GM19328 (cell line): ENCODE results near the gene REL.
A peak's percentile ranks its signal among the peaks of the same experiment; 100 is the strongest.

Experiments
- ATAC-seq: cut with Tn5 transposase; IDR thresholded peaks from one replicate; pipeline ENCODE4 v1.9.1; 2021; ENCODE audit warnings: mild to moderate bottlenecking, moderate library complexity; ENCODE audit not compliant: unreplicated experiment

Gene REL

DNA sequence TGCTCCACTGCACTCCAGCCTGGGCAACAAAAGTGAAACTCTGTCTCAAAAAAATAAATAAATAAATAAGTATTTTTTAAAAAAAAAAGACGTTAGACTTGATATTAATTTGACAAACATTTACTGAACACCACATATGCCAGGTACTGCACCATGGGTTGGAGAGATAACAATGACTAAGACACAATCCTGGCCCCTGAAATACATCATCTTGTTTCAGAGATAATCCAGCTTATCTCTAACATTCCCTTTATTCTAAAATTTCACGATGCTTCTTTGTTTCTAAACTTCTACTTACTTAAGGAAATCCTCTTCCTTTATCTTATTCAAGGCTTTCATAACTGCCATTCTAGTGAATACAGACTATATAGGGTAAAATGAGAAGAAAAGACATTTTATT lies 81.2 kb downstream of the REL start:
- no peak for ATAC-seq

DNA sequence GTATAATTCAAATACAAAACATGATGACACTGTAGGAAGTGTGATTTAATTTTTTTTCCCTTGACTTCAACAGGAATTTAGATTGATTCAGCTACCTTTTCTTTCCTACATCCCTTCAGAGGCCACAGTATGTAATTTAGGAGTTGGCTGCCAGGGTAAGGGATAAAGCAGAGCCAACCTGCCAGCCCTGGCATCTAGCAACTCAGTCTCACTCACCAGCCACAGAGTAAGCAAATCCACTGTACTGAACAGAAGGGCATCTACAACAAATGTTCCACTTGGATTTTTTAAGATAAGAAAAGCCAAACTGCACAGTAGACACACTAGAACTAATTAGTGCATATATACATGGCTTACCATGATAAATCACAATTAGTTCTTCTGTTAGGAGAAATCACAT lies 81.8 kb downstream of the REL start:
- no peak for ATAC-seq

DNA sequence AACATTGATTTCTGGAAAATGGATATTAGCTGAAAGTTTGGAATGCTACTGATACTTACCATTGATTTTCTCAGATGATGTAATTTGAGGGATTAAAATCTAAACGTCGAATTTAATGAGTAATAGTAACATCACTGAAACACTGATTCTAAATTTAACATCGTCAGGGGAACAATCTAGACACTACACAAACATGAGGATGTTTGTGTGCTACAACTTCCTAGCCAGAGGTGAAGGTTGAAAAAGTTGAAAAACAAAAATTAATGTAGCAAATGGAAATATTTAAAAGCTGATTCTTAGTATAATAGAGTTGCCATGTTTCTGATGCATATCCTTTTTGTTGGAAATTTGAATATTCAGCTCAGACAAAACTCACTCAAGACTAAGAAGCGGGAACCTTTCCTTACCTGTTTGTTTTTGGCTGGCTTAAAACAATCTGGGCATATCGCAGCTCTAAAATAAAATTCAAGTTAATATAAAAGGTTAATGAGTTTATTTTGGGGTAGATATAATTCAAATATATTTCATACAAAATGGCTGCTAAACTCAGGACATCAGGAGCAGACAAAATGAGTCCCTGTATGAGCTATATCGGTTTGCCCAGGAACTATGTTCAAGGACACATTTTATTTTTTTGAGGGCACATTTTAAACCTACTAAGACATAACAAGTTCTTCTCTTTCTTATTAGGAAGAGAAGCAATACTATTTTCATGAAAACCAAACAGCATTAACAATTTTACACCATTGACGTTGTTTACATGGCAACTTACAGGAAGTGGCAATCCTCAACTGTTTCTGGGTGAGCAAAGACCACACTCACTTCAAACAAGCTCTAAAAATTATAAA lies 83.5 kb downstream of the REL start:
- no peak for ATAC-seq

DNA sequence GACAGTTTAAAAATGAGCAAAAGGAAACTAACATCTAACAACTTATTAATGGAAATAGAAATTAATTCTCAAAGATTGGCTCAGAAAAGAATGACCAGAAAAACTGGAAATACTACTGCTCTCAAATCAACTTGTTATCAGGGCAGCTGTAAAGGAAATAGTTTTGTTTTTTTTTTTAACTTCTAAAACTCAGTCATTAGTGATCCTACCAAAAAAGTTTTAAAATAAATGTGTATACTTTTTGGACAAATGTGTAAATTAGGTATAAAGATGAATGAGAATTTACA lies 84.1 kb downstream of the REL start:
- no peak for ATAC-seq

DNA sequence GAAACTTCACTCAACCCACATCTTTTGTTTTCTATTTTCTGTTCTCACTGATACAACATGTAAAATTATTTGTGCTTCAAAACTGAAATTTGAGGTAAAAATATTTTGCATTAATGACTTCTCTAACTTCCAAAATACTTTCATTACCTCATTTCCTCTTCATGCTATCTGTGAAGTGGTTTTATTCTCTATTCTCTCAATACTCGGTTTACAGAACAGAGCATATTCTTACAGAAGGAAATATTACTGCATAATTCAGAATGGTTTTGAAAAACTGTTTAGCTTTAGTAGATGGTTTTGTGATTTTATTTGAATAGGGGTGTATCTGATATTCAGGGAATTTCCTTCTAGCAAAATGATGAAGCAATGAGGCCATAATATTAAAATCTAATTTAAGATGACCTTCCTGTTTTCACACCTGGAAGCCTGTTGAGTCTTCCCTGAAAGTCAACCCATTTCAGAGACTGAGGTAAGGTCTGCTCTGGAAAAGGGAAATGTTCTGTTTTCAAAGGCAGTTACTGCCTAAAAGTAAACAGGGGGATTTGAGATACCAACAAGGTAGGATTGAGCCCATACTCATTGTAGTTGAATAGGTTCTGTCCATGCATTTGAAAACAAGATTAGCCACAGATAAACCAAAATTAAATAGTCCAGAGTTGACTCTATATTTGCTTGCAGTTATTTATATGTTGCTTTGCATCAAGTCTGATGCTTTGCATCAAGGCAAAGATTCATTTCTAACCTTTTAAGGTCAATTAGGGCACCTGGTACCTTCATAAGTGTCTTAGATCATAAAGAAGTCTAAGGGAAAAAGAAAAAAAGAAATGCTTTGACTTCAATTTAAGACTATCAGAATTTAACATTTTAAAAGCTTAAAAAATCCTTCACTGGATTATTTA lies 85.4 kb downstream of the REL start:
- ATAC-seq, result peak; percentile 45

DNA sequence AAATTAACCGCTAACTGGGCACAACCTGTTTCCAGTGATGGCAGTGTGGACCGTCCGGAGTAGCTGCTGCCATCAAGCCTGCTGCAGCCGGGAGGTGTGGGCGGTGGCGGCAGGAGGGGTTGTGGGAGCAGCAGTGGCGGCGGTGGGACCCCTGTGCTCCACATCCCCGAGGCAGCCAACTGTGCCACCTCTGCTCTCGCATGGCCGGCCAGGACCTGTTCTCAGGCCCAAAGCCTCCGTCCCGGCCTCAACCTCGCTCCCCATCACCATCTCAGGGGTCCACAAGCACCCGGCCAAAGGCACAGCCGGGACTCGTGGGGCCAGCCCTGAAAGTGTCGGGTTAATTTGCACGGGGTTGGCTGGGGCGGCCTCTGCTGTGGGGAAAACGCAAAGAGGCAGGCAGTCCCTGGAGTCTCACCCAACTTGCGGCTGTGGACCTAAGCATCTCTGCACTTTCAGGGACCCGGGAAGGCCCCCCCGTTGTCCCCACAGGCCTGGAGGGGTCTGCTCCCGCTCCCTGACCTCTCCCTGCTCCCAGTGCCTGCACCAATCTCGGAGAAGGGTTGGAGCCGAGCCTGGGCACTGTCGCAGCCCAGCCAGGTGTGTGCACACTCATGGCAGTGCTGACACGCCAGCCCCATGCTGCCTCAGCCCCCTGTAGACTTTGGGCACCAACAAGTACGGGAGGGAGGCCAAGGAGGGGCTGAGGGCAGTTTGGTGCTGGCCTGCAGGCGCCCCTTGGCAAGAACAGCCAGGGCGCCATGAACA lies 91.7 kb downstream of the REL start:
- no peak for ATAC-seq

DNA sequence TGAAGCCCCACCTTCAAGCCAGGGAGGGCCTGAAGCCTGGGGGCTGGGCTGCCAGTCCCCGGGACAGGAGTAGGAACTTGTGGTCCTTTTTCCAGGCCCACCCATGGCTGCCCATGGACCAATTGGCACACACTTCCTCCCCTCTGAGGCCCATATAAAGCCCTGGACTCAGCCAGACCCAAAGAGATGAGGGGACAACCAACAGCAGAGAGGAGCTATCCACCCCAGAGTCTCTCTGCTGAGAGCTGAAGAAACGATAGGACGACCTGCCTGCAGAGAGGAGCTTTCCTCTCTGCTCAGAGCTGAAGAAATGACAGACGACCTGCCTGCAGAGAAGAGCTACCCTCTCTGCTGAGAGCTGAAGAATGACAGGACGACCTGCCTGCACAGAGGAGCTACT lies 92.3 kb downstream of the REL start:
- no peak for ATAC-seq

DNA sequence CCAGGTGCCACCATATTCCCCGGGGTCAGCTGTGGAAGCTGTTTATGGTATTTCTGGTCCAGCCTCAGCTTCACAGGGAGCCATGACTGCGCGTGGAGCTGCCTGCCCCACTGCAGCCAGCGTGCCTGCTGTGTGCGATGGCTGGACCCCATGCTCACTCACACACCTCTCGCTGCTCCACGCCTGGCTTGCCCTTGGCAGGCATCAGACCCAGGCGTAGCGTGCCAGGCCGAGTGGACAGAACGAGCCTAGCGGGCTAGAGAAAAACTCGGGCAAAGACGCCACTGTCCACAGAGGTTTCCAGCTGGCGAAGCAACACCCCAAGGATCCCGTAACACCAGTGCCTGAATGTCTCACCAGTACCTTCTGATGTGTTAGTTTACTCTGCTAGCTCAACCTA lies 93.3 kb downstream of the REL start:
- no peak for ATAC-seq
